Stimulated activated CD4-positive, alpha-beta T cell treated with anti-CD3 and anti-CD28 coated beads, Interleukin-12 subunit alpha, Interleukin-12 subunit beta, amount 100 ng/mL, for 48 hours (primary cell): ENCODE data around the gene ITGBL1.

ENCODE experiments used
- DNase-seq, 3 donors: peaks; one replicate each; pipeline ENCODE4 v3.0.0-alpha.2; 2020; ENCODE audit warnings: low read depth in 2 of 3, low spot score in 1 of 3

The ITGBL1 gene

GRCh38 chr13:101691341-101691860, 238.9 kb downstream of the ITGBL1 start:
- DNase-seq = no peak

GRCh38 chr13:101695870-101696516, 243.5 kb downstream of the ITGBL1 start:
- DNase-seq = no peak

GRCh38 chr13:101697745-101698144, 245.3 kb downstream of the ITGBL1 start:
- no peak for DNase-seq

- DNase-seq = no peak
Observed at GRCh38 chr13:101698400-101698799, 245.9 kb downstream of the ITGBL1 start.

- DNase-seq = no peak
Observed at GRCh38 chr13:101700598-101700997, 248.1 kb downstream of the ITGBL1 start.

- no peak for DNase-seq
Observed at GRCh38 chr13:101703081-101703480, 250.6 kb downstream of the ITGBL1 start.

- DNase-seq = no peak
Observed at GRCh38 chr13:101703838-101704237, 251.4 kb downstream of the ITGBL1 start.

GRCh38 chr13:101706651-101707050, 254.2 kb downstream of the ITGBL1 start:
- DNase-seq = no peak

- no peak for DNase-seq
Observed at GRCh38 chr13:101707659-101708058, 255.2 kb downstream of the ITGBL1 start.

GRCh38 chr13:101708115-101708514, 255.6 kb downstream of the ITGBL1 start:
- DNase-seq = no peak

- DNase-seq = no peak
Observed at GRCh38 chr13:101709952-101710351, 257.5 kb downstream of the ITGBL1 start.

GRCh38 chr13:101711307-101712025, 259.0 kb downstream of the ITGBL1 start:
- DNase-seq = no peak

- DNase-seq = no peak
Observed at GRCh38 chr13:101712026-101712348, 259.5 kb downstream of the ITGBL1 start.

GRCh38 chr13:101714195-101714594, 261.7 kb downstream of the ITGBL1 start:
- DNase-seq = no peak

- DNase-seq = no peak
Observed at GRCh38 chr13:101717353-101717752, 264.9 kb downstream of the ITGBL1 start.

- DNase-seq = no peak
Observed at GRCh38 chr13:101718496-101718895, 266.0 kb downstream of the ITGBL1 start.

- DNase-seq = no peak
Observed at GRCh38 chr13:101726681-101727080, 274.2 kb downstream of the ITGBL1 start.

- no peak for DNase-seq
Observed at GRCh38 chr13:101727118-101727517, 274.6 kb downstream of the ITGBL1 start.

- no peak for DNase-seq
Observed at GRCh38 chr13:101728021-101728420, 275.5 kb downstream of the ITGBL1 start.

- no peak for DNase-seq
Observed at GRCh38 chr13:101728615-101729014, 276.1 kb downstream of the ITGBL1 start.

GRCh38 chr13:101730420-101731000, 278.0 kb downstream of the ITGBL1 start:
- DNase-seq = no peak

- DNase-seq = no peak
Observed at GRCh38 chr13:101736566-101736965, 284.1 kb downstream of the ITGBL1 start.
